ENCODE measurements around the gene RIOX2. TPM values are rescaled to one million over a fixed set of nuclear protein-coding genes. Genes with fewer than 3 reads are reported as not detected.
A peak's percentile ranks its signal among the peaks of the same experiment; 100 is the strongest.
"Not testable (repeated sequence)": the region's sequence is repeated elsewhere in the genome, so short reads cannot be mapped to it uniquely, and the experiment has no call there.

Gene RIOX2
- polyA plus RNA-seq, 6 donors from 2014 or later: 20.4 to 34.6 (median 27.2) TPM

DNA sequence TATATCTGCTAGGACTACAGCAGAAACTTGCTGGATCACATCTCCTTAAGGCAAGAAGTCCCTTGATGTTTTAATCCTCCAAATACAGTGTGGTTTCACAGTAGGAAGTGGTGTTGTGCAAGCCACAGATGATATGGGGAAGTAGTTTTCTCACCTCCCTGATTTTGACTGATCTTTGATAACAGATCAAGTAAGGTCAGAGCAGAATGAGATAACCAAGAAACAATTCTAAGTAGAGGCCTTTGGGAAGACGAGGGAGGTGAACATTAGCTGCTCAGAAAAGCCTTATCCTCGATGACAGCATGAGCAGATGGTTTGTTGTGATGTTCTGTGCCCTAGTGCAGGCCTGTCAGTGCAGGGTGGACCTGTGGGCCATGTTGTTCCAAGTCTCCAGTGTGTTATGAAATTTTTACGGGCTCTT is 61.3 kb downstream of the RIOX2 start:
- no peaks in the 10 kb centered on the region for H3K36me3 Mint-ChIP-seq
- peak in 1 of 2 donors; percentile 49 for ATAC-seq (ENCODE audit: low read depth in 2 of 2)
- H3K27ac Mint-ChIP-seq: peak overlapping the region in 2 of 6 donors; percentile 73 to 92
- peaks cover 5 to 16% (median 10%) of the 10 kb centered on the region in 3 donors for H3K4me1 Mint-ChIP-seq
- H3K9me3 Mint-ChIP-seq: peaks cover 0 to 4% (median 0%) of the 10 kb centered on the region in 7 donors
- peak; percentile 4 for DNase-seq
- no peaks in the 10 kb centered on the region for H3K27me3 Mint-ChIP-seq
- peak overlapping the region in 6 of 8 donors; percentile 6 to 90 (median 71) for H3K4me3 Mint-ChIP-seq

DNA sequence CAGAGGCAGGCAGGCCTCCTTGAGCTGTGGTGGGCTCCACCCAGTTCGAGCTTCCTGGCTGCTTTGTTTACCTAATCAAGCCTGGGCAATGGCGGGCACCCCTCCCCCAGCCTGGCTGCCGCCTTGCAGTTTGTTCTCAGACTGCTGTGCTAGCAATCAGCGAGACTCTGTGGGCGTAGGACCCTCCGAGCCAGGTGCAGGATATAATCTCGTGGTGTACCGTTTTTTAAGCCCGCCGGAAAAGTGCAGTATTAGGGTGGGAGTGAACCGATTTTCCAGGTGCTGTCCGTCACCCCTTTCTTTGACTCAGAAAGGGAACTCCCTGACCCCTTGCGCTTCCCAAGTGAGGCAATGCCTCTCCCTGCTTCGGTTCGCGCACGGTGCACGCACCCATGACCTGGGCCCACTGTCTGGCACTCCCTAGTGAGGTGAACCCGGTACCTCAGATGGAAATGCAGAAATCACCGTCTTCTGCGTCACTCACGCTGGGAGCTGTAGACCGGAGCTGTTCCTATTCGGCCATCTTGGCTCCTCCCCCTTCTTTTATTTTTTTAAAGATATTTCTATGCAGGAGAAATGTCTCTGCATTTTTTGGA is 61.9 kb downstream of the RIOX2 start:
- Mint-ChIP-seq H3K4me1 (peaks cover 5 to 16% (median 10%) of the 10 kb centered on the region in 3 donors), H3K4me3 (peak overlapping the region in 7 of 8 donors; percentile 6 to 90 (median 66)), H3K27ac (peak overlapping the region in 3 of 6 donors; percentile 73 to 92 (median 91))
- not testable (repeated sequence) for H3K36me3 Mint-ChIP-seq; H3K9me3 Mint-ChIP-seq; ATAC-seq (ENCODE audit: low read depth in 2 of 2); H3K27me3 Mint-ChIP-seq; DNase-seq

DNA sequence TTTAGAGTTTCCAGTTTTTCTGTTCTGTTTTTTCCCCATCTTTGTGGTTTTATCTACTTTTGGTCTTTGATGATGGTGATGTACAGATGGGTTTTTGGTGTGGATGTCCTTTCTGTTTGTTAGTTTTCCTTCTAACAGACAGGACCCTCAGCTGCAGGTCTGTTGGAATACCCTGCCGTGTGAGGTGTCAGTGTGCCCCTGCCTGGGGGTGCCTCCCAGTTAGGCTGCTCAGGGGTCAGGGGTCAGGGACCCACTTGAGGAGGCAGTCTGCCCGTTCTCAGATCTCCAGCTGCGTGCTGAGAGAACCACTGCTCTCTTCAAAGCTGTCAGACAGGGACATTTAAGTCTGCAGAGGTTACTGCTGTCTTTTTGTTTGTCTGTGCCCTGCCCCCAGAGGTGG is 62.4 kb downstream of the RIOX2 start:
- peak overlapping the region in 1 of 8 donors; percentile 90 for H3K4me3 Mint-ChIP-seq
- ATAC-seq (ENCODE audit: low read depth in 2 of 2): not testable (repeated sequence)

DNA sequence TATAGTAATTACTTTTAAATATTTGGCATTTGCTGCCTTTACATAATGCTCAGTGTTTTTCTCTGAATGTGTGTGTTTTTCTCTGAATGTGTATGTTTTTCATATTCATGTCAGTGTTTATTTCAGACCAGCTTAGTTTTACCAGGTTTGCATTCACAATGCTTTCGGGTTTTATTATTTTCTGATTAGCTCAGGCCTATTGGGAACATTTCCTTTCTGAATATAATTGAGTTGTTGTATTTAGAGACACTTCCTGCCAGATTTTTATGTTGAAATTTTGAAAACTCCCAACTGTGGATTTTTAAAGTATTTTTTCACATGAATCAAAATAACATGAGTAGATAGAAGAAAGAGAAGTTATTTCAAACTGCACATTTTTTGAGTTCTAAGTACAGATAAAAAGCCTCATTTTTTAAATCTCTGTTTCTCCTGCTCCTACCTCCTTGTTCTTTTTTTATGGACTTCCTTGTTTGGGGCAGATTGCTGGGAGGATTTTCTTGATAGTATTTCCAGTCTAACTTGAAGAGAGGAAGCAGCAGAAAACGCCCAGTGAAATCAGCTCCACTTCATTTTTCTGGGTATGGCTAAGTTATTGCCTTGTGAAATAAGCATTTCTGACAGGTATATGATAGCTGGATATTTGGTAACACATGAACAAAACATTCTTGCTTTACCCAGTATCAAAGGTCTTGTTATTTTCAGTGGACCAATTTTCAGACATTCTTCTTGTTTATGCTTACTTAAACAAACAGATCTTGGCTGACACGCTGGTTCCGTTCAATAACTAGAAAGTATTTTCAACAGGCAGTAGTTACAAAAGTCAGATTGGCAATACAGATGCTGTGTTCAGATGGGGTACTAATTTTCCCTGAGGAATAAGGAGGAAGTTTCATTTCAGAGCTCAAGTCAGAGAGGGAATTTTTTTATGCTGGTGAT is 70.7 kb downstream of the RIOX2 start:
- peaks cover 0 to 3% of the 10 kb centered on the region in 2 donors for H3K36me3 Mint-ChIP-seq
- no peaks in the 10 kb centered on the region for H3K27me3 Mint-ChIP-seq
- no peaks in the 10 kb centered on the region for H3K4me1 Mint-ChIP-seq
- H3K9me3 Mint-ChIP-seq: no peaks in the 10 kb centered on the region
- H3K4me3 Mint-ChIP-seq: no peak overlapping the region
- ATAC-seq (ENCODE audit: low read depth in 2 of 2) (no peak), DNase-seq (no peak)
- peak overlapping the region in 2 of 6 donors; percentile 40 to 79 for H3K27ac Mint-ChIP-seq

More for the DNA sequence above, 62.4 kb downstream of the RIOX2 start:
- H3K36me3 Mint-ChIP-seq, H3K27ac Mint-ChIP-seq, H3K9me3 Mint-ChIP-seq, H3K27me3 Mint-ChIP-seq, DNase-seq: not testable (repeated sequence)
- H3K4me1 Mint-ChIP-seq: peaks cover 5 to 16% (median 10%) of the 10 kb centered on the region in 3 donors

DNA sequence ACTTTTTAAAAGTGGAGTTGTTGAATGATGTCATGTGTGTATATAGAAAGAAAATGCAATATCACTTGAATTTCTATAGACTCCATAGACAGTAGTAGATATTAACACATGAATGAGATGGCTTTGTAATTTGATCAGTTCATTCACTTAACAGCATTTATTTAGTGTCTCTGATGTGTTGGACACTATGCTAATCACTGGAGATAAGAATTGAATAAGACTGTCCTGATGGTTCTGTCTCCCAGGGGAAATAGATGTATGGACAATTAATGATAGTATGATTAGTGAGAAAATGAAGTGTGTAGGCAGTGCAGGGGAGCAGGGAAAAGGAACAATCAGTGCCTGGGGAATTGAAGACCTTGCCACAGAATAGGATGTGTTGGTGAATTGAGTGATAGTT is 72.9 kb downstream of the RIOX2 start:
- DNase-seq: no peak

DNA sequence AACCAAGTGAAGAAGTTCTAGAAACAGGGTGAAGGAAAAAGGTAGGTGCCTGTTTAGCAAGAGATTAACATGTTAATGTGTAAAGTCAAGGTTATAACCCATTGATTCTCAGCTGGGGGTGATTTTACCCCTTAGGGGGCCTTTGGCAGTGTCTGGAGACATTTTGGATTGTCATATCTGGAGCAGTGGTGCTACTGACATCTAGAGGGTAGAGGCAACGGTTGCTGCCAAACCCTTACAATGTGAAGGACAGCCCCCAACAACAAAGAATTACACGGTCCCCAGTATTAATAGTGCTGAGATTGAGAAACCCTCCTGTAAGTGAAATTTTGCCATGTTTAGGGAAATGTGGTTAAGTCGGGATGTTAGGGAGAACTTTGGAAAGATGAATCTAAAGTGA is 75.7 kb downstream of the RIOX2 start:
- peaks cover 0 to 23% of the 10 kb centered on the region in 2 donors for H3K36me3 Mint-ChIP-seq

More for the DNA sequence above, 72.9 kb downstream of the RIOX2 start:
- Mint-ChIP-seq H3K27me3 (no peaks in the 10 kb centered on the region), H3K4me3 (no peak overlapping the region), H3K4me1 (peaks cover 8 to 17% (median 11%) of the 10 kb centered on the region in 3 donors), H3K27ac (no peak overlapping the region), H3K36me3 (peaks cover 0 to 10% of the 10 kb centered on the region in 2 donors), H3K9me3 (no peaks in the 10 kb centered on the region)
- ATAC-seq (ENCODE audit: low read depth in 2 of 2): no peak

DNA sequence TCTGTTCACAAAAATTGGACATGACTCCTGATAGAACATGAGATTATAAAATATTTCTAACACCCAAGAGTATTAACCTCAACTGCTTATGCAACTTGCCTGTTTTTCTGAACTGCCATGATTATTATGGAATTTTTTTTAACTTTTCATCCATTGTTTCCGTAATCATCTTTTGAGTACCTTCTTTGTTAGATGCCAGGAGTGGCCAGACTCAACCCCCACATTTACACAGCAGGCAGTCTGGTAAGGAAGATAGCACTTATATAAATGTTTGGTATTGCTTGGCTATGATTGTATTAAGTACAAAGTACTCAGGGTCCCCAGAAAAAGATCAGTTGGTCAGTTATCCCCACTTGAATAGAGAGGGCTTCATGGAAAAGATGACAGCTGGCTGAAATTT is 76.1 kb downstream of the RIOX2 start:
- H3K27me3 Mint-ChIP-seq: no peaks in the 10 kb centered on the region
- H3K27ac Mint-ChIP-seq: peak overlapping the region in 1 of 6 donors; percentile 16
- H3K4me1 Mint-ChIP-seq: peaks cover 8 to 17% (median 11%) of the 10 kb centered on the region in 3 donors
- no peak overlapping the region for H3K4me3 Mint-ChIP-seq
- ATAC-seq (ENCODE audit: low read depth in 2 of 2) (no peak), DNase-seq (no peak)
- peaks cover 0 to 23% of the 10 kb centered on the region in 2 donors for H3K36me3 Mint-ChIP-seq
- no peaks in the 10 kb centered on the region for H3K9me3 Mint-ChIP-seq

More for the DNA sequence above, 75.7 kb downstream of the RIOX2 start:
- Mint-ChIP-seq H3K27me3 (no peaks in the 10 kb centered on the region), H3K4me3 (no peak overlapping the region), H3K9me3 (no peaks in the 10 kb centered on the region), H3K4me1 (peaks cover 8 to 17% (median 11%) of the 10 kb centered on the region in 3 donors), H3K27ac (peak overlapping the region in 2 of 6 donors; percentile 16 to 78)
- DNase-seq (no peak), ATAC-seq (ENCODE audit: low read depth in 2 of 2) (no peak)

DNA sequence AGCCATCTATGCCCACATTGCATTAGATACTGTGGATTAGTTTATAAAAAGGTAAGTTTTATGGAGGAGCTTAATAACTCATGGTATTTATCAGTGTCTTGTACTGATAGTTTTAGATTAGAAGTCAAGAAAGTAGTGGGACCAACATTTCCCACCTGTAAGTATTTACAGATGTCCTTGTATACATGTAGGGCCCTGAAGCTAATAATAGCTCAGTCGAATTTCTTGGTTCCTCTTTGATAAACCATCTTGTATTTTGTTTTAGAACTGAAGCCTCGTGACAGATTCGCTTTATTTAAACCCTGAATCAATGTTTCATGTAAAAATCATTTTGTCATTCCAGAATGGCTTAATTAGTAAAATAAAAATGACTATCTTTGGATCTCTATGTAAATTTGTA is 77.0 kb downstream of the RIOX2 start:
- Mint-ChIP-seq H3K9me3 (no peaks in the 10 kb centered on the region), H3K4me3 (peak overlapping the region in 2 of 8 donors; percentile 47 to 64), H3K4me1 (peaks cover 8 to 17% (median 11%) of the 10 kb centered on the region in 3 donors), H3K36me3 (peaks cover 0 to 23% of the 10 kb centered on the region in 2 donors), H3K27me3 (no peaks in the 10 kb centered on the region), H3K27ac (peak overlapping the region in 1 of 6 donors; percentile 77)
- ATAC-seq (ENCODE audit: low read depth in 2 of 2): peak in 1 of 2 donors; percentile 48
- no peak for DNase-seq

DNA sequence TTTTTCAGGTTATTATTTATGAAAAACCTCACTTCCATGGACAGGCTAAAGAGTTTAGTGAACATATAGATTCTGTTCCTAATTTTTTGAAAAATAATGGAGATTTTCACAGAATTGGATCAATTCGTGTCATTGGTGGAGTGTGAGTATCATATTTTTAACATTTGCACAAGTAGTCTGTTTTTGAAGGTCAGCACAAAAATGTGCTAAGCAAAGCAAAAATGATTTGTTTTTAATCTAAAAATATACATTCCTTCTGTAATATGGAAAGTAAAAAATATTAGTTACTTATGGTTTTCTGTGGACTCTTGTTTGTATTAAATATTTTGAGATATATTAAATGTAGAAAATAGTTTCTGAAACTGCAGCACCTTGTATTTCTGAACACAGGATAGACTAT is 79.4 kb downstream of the RIOX2 start:
- no peak overlapping the region for H3K4me3 Mint-ChIP-seq
- no peaks in the 10 kb centered on the region for H3K9me3 Mint-ChIP-seq
- H3K27ac Mint-ChIP-seq: no peak overlapping the region
- H3K4me1 Mint-ChIP-seq: peaks cover 8 to 20% (median 11%) of the 10 kb centered on the region in 3 donors
- DNase-seq (no peak), ATAC-seq (ENCODE audit: low read depth in 2 of 2) (no peak)
- H3K36me3 Mint-ChIP-seq: peaks cover 0 to 20% of the 10 kb centered on the region in 2 donors
- H3K27me3 Mint-ChIP-seq: no peaks in the 10 kb centered on the region

Other genes with a start within 250 kb of the RIOX2 start
- 1 to 10 TPM; 1.1 to 4.3 (median 2.5) TPM for gene ARL6, start 207.7 kb downstream of the RIOX2 start, polyA plus RNA-seq (ENCODE audit: low read depth in 6 of 6)
- gene CRYBG3, start 150.4 kb downstream of the RIOX2 start, polyA plus RNA-seq (ENCODE audit: low read depth in 6 of 6): 1 to 10 TPM in 4 of 6 donors, under 1 TPM in 2; 0.76 to 2.9 (median 1.5) TPM
- not detected for gene GABRR3, start 62.9 kb upstream of the RIOX2 start, polyA plus RNA-seq (ENCODE audit: low read depth in 6 of 6)
- gene OR5AC2, start 114.7 kb upstream of the RIOX2 start, polyA plus RNA-seq (ENCODE audit: low read depth in 6 of 6): not detected
- not detected for gene OR5H1, start 158.3 kb upstream of the RIOX2 start, polyA plus RNA-seq (ENCODE audit: low read depth in 6 of 6)
- not detected for gene OR5H14, start 175.0 kb upstream of the RIOX2 start, polyA plus RNA-seq (ENCODE audit: low read depth in 6 of 6)
- not detected for gene OR5H15, start 194.3 kb upstream of the RIOX2 start, polyA plus RNA-seq (ENCODE audit: low read depth in 6 of 6)